Suprapubic skin (tissue), 4 donors: Measurements from ENCODE around the gene SP5.

ENCODE experiments used
- EP300 ChIP-seq: sonication (generic); formaldehyde crosslinking; IDR thresholded peaks from one replicate; pipeline ENCODE4 v1.6.1; 2017; ENCODE audit warnings: antibody characterized with exemption
- POLR2AphosphoS5 ChIP-seq, 3 donors: sonication (generic); formaldehyde crosslinking; IDR thresholded peaks; one replicate each; pipeline ENCODE4 v1.6.1; 2017; ENCODE audit warnings: antibody characterized with exemption in 3 of 3

DNA sequence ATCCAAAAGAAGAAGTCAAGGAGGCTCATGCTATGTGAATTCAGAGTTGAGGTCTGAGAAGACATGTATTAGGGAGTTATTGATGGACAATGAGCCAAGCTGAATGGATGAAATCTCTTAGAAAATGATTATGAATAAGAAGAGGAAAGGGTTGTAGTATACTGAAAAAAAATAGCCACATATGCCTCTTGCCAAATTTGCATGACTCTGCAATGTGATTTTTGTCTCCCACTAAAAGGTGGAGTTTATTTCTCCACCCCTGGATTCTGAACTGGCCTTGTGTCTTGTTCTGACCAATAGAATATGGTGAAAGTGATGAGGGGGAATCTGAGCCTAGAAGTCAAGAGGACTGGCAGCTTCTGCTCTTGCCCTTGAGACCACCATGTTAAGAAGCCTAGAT, 46.4 kb downstream of the SP5 start:
- TF ChIP-seq POLR2AphosphoS5 (IDR thresholded peaks at IDR 0.05) (no peak), EP300 (no peak)
